Nephron (organoid): ENCODE results near the gene FAM174B.

Source experiments
- H3K27ac Mint-ChIP-seq, 3 experiments: 2 replicates each; pipeline ENCODE4 v1.8.0; 2020; ENCODE audit warnings: mixed read lengths in 3 of 3, mild to moderate bottlenecking in 2 of 3, moderate library complexity in 1 of 3
- H3K27me3 Mint-ChIP-seq: 2 replicates; pipeline ENCODE4 v1.8.0; 2021; ENCODE audit warnings: low read depth, mild to moderate bottlenecking, moderate library complexity, mixed read lengths
- H3K36me3 Mint-ChIP-seq: 2 replicates; pipeline ENCODE4 v1.8.0; 2020; ENCODE audit warnings: low read depth, mixed read lengths
- H3K4me1 Mint-ChIP-seq: 2 replicates; pipeline ENCODE4 v1.8.0; 2020; ENCODE audit warnings: mixed read lengths
- H3K4me3 Mint-ChIP-seq, 3 experiments: 2 replicates each; pipeline ENCODE4 v1.8.0; 2020; ENCODE audit warnings: mild to moderate bottlenecking in 3 of 3, mixed read lengths in 3 of 3, moderate library complexity in 2 of 3
- H3K9me3 Mint-ChIP-seq: 2 replicates; pipeline ENCODE4 v1.8.0; 2020; ENCODE audit warnings: mixed read lengths
- CTCF ChIP-seq, 3 experiments: fragments of 200-600 bp; sonication (generic); IDR thresholded peaks; one replicate each; pipeline ENCODE4 v1.5.0; 2021; ENCODE audit warnings: antibody characterized with exemption in 3 of 3; ENCODE audit not compliant: unreplicated experiment in 3 of 3

FAM174B gene

DNA sequence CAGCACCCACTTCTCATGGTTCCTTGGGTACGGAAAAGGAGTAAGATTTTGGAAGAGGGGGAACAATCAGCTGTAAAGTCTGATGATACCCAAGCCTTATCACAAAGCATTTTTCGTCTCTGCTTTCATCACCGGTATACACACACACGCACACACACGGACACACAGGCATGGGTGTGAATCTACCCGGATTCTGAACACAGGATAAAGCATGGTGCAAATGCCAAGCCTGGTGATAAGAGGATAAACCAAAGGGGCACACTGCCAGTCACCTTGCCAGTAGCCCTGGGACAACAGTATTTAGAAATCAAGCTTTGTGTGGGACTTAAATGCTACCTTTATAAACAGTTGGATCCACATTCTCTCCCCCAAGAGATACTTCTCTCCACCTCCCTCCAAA is 22.2 kb downstream of the FAM174B start:
- no peak for TF ChIP-seq CTCF (IDR thresholded peaks at IDR 0.05; ENCODE audit: unreplicated experiment in 3 of 3)
- Mint-ChIP-seq H3K4me3 (no peak overlapping the region), H3K27ac (peak overlapping the region in 2 of 3 experiments; percentile 24 to 37), H3K4me1 (peaks cover 65% of the 10 kb centered on the region), H3K27me3 (no peaks in the 10 kb centered on the region), H3K36me3 (peaks cover 11% of the 10 kb centered on the region), H3K9me3 (no peaks in the 10 kb centered on the region)

- H3K4me3 Mint-ChIP-seq, result no peak overlapping the region
- peaks cover 61% of the 10 kb centered on the region for H3K4me1 Mint-ChIP-seq
- H3K36me3 Mint-ChIP-seq, result peaks cover 11% of the 10 kb centered on the region
- no peaks in the 10 kb centered on the region for H3K27me3 Mint-ChIP-seq
- no peaks in the 10 kb centered on the region for H3K9me3 Mint-ChIP-seq
- TF ChIP-seq CTCF (IDR thresholded peaks at IDR 0.05; ENCODE audit: unreplicated experiment in 3 of 3), result no peak
- H3K27ac Mint-ChIP-seq, result peak overlapping the region in 2 of 3 experiments; percentile 24 to 37
These were observed 22.6 kb downstream of the FAM174B start for GRCh38 chr15:92633001-92633400.

GRCh38 chr15:92631721-92632120 is 23.9 kb downstream of the FAM174B start:
- Mint-ChIP-seq H3K4me3 (no peak overlapping the region), H3K27me3 (no peaks in the 10 kb centered on the region), H3K4me1 (peaks cover 54% of the 10 kb centered on the region), H3K36me3 (peaks cover 19% of the 10 kb centered on the region), H3K9me3 (no peaks in the 10 kb centered on the region), H3K27ac (no peak overlapping the region)
- TF ChIP-seq CTCF (IDR thresholded peaks at IDR 0.05; ENCODE audit: unreplicated experiment in 3 of 3), result no peak

- H3K27me3 Mint-ChIP-seq, result no peaks in the 10 kb centered on the region
- H3K4me3 Mint-ChIP-seq, result no peak overlapping the region
- H3K27ac Mint-ChIP-seq, result no peak overlapping the region
- H3K4me1 Mint-ChIP-seq, result peaks cover 47% of the 10 kb centered on the region
- H3K9me3 Mint-ChIP-seq, result no peaks in the 10 kb centered on the region
- H3K36me3 Mint-ChIP-seq, result peaks cover 19% of the 10 kb centered on the region
- no peak for TF ChIP-seq CTCF (IDR thresholded peaks at IDR 0.05; ENCODE audit: unreplicated experiment in 3 of 3)
These were observed 25.5 kb downstream of the FAM174B start for GRCh38 chr15:92629975-92630626.

DNA sequence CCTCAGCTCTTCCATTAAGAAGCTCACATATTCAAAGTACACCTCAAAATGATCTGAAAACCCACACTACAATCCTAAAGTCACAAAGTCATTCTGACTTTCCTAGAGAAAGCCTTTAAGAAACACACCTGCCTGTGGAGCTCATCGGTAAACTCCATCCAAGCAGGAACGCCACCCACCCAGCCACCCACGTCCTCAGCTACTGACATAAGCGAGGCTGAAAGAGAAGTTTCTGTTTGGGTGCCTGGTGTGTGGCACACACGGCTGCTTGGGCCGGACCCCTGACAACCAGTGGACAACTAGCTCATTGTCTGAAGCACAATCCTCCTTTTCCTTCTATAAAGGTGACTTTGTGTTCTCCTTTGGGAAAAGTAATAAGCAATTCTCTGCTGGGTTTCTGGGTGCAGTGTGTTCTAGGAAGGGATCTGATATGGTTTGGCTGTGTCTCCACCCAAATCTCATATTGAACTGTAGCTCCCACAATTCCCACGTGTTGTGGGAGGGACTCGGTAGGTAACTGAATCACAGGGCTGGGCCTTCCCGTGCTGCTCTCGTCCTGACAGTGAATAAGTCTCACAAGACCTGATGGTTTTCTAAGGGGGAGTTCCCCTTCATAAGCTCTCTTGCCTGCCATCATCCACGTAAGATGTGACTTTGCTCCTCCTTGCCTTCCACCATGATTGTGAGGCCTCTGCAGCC is 26.1 kb downstream of the FAM174B start:
- Mint-ChIP-seq H3K4me3 (no peak overlapping the region), H3K4me1 (peaks cover 47% of the 10 kb centered on the region), H3K36me3 (peaks cover 19% of the 10 kb centered on the region), H3K27ac (no peak overlapping the region), H3K27me3 (no peaks in the 10 kb centered on the region), H3K9me3 (no peaks in the 10 kb centered on the region)
- no peak for TF ChIP-seq CTCF (IDR thresholded peaks at IDR 0.05; ENCODE audit: unreplicated experiment in 3 of 3)

DNA sequence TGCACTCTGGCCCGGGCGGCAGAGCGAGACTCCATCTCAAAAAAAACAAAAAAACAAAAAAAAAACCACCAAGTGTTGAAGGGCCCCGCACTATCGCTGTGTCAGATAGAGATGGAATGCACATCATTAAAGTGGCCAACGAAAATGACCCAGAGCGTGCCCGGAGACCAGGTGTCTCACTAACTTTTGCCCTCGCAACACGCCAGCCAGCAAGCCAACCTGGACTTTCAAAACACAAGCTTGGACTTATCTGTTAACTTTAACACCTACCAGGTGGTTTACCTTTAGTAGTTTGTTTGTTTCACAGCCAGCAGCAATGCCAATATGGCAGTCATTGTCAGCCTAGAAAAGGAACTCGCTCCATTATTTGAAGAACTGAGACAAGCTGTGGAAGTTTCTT is 28.6 kb downstream of the FAM174B start:
- TF ChIP-seq CTCF (IDR thresholded peaks at IDR 0.05; ENCODE audit: unreplicated experiment in 3 of 3), result no peak
- peaks cover 19% of the 10 kb centered on the region for H3K36me3 Mint-ChIP-seq
- no peak overlapping the region for H3K4me3 Mint-ChIP-seq
- peak overlapping the region in 1 of 3 experiments; percentile 44 for H3K27ac Mint-ChIP-seq
- no peaks in the 10 kb centered on the region for H3K9me3 Mint-ChIP-seq
- peaks cover 4% of the 10 kb centered on the region for H3K27me3 Mint-ChIP-seq
- peaks cover 54% of the 10 kb centered on the region for H3K4me1 Mint-ChIP-seq
